GM19043 (cell line): ENCODE results near the gene CNOT6.

ENCODE experiments used
- ATAC-seq: cut with Tn5 transposase; IDR thresholded peaks from one replicate; pipeline ENCODE4 v1.9.1; 2021; ENCODE audit warnings: low read depth; ENCODE audit not compliant: unreplicated experiment

The CNOT6 gene

DNA sequence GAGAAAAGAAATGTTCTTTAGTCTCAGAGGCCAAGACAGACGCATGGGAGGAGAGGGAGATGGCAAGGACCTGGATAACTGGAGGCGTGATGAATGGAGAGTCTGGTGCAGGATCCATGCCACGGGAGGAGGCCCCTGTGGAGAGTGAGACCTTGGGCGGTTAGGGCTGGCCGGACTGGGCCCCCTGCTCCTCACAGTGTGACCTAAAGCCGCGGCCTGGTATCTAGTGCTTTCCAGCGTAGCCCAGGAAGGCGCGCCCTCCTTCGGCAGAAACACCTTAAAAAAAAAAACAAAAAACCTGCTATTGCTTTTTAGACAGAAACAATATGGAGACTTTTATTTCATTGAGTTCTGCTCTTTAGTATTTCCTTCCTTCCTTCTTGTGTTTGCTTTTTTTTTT, 64.1 kb downstream of the CNOT6 start:
- no peak for ATAC-seq

DNA sequence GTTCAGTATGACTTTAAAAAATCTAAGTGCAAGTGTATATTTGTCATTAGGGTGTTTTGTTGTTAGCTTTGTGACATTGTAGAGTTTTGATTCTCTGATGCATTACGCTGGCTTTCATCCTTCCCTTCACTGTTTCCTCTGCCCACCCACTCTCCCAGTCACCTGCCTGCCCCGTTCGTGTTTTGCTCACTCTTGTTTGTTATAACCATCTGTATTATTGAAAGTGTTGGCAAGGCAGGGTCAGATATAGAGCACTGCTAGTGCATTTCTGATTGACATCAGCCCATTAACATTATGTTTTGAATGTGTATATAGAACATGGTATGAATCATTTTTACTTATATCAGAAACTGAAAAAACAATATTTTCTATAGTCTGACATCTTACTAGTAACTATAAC, 69.8 kb downstream of the CNOT6 start:
- no peak for ATAC-seq

DNA sequence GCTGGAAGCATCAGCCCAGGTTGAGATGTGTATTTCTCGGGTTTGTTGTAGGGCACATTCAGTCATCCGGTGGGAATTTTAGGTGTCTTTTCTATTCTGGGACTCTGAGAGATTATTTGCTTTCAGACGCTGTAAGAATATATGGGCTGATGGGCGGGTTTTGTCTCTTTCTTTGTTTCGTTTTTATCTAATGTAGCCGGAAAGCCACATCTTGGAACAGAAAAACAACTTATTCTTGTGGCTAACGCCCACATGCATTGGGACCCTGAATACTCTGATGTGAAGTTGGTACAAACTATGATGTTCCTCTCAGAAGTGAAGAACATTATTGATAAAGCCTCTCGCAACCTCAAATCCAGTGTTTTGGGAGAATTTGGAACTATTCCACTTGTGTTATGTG, 74.7 kb downstream of the CNOT6 start:
- ATAC-seq: no peak

DNA sequence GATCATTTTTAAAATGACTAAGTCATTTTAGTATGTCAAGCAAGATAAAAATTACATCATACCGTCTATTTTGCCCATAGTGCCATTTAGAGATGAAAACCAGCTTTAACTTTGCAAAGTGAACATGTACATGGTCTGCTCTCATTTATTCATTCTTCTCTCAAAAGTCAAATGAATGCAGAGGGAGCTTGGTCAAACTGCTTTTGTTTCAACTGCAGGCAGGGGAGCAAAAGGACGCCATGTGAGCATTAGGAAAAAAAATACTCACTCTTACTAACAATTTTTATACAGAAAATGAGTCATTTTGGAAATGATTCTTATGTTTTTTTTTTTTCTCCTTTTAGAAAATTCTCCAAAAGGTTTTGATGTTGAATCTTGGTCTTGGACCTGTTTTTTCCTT, 81.4 kb downstream of the CNOT6 start:
- ATAC-seq: no peak

DNA sequence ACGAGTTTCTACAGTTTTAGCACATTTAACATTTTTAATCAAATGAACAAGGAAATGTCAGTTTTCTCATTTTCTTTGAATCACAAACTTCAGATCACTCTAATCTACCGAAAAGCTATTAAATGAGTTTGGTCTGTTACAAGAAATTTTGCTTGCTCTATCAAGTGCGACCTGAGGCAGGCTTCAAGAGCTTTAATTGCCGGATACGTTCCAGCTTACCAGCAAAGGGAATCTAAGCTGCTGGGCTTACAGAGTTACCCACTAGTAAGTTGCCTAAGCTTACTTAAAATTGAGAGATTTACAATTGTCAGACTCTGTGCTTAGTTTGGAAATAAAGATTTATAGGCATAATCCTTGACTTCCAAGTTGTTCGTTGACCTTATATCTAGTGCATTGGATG, 86.5 kb downstream of the CNOT6 start:
- ATAC-seq: no peak

DNA sequence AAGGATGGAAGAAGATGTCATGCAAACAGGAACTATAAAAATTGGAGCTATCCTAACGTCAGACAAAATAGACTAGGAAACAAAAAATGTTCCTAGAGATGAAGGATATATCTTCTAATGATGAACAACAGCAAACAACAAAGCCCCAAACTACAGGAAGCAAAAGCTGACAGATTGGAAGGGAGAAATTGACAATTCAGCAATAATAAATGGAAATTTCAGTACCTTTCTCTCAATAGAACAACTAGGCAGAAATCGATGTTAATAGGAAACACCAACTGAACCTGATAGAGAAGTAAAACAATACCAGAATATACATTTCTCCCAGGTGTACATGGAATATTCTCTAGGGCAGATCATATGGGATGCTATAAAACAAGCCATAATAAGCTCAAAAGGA, 89.6 kb downstream of the CNOT6 start:
- ATAC-seq: no peak

DNA sequence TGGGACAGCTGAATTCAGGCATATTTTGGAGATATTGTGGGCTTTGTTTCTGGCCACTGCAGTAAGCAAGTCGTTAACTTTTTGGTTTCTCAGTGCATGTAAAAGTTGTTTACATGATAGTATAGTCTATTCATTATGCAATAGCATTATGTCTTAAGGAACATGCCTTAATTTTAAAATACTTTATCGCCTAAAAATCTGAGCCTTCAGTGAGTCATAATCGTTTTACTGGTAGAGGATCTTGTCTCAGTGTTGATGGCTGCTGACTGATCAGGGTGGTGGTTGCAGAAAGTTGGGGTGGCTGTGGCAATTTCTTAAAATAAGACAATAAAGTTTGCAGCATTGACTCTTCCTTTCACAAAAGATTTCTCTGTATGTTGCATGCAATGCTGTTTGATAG, 92.0 kb downstream of the CNOT6 start:
- ATAC-seq: no peak

DNA sequence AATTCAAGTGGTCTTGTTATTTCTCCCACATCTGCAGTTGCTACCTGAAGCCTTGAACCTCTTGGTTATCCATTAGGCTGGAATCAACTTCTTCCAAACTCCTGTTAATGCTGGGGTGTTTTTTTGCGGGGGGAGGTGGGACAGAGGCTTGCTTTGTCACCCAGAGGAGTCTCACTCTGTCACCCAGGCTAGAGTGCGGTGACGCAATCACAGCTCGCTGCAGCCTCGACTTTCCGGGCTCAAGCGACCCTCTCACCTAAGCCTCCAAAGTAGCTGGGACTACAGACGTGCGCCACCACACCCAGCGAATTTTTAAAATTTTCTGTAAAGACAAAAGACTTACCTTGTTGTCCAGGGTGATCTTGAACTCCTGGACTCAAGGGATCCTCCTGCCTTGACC, 92.7 kb downstream of the CNOT6 start:
- no peak for ATAC-seq

DNA sequence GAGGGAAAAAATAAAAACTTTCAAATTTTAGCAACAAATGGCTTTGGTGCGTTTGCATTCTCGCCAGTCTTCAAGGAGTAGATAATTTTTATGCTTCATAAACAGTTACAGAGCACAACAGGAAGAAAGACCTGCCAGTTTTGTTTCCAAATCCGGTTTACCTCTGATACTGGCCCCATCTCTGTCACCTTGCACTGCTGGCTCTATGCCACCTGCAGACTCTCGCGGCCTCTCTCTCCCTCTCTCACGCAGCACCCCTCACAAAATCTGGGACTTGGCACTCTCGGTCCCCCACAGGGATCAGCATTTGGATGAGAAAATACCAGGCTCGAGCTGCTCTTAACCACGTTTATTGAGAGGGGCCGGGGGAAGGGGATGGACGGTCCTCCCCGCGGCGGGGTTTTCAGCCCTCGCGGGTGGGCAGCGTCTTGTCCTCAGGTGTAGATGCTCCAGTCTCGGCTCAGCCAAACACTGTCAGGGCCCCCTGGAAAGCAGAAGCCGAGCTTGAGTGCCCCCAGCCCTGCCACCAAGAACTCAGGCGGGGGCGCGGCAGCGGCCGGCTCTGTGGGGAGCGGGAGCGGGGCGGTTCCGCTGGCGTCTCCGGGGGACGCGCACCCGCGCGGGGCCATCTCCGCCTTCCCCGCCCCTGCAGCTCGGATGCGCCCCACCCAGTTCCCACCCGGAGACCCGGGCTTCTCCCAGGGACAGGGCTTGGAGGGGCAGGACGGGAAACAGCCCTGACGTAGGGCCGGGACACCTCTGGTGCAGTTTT, 95.8 kb downstream of the CNOT6 start:
- ATAC-seq: no peak

DNA sequence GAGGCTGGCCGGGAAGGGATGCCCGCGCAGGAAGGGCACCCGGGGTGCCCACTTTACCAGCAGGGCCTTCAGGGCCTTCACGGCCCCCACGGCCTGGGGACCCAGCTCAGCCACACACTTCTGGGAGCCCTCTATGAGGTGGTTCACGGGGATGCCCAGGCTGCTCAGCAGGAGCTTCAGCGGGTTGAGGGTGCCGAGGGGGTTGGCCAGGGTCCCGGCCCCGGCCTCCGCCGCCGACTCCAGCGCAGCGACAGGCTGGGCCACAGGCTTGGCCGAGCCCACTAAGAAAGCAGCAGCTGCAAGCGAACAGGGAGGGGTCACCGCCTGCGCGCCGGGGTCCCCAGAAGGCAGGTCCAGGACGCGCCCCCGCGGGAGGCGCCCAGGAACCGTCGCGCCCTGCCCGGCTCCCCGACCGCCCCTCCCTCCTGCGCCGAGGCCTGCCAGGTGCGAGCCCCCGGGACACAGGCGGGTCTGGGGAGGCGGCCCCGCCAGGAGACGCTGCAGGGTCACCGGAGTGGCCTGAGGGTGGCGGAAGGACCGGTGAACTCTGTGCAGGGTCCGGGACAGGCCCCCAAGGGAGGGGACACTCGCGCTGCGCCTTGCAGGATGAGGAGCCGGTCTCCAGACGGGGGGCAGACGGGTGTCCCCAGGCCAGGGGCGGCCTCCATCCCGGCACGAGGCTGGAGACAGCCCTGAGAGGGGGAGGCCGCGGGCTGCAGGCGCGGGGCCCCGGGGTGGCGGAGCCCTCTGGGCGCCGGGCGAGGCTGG, 96.5 kb downstream of the CNOT6 start:
- no peak for ATAC-seq

DNA sequence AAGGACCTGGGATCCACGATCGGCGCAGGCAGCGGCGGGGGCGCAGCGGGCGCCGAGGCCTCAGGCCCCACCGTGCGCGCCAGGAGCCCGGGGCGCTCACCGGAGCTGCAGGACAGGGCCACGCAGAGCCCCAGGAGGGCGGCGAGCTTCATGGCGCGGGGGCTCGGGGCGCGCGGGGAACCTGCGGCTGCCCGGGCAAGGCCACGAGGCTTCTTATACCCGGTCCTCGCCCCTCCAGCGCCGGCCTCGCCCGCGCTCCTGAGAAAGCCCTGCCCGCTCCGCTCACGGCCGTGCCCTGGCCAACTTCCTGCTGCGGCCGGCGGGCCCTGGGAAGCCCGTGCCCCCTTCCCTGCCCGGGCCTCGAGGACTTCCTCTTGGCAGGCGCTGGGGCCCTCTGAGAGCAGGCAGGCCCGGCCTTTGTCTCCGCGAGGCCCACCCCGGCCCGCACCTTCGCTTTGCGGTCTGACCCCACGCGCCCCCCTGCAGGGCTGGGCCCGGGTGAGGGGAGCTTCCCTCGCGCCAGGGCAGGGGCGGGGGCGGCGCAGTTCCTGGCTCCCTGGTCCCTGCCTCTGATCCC, 97.2 kb downstream of the CNOT6 start, which contains the start of gene SCGB3A1:
SCGB3A1 (minus strand) TSS at position 189 of the 577 bp plus-strand sequence; CDS start at position 152, 37 bp downstream.
- no peak for ATAC-seq

DNA sequence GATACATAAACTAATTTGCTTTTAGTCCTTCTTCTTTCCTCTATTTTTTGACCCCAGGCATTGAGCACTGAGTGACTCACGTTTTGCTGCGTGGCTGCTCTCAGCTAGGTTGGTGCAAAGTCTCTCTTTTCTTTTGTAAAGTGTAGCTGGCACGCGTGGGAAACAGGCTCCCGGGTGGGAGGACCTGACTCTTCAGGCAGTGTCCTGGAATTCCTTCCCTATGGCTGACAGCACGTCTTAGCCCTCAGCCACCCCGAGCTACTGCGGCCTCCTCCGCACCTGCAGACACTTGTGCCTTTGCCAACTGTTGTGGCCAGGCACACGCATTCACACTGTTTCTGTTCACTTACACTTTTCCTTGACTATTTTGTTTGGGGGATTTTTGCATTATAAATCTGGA, 98.0 kb downstream of the CNOT6 start:
- no peak for ATAC-seq

DNA sequence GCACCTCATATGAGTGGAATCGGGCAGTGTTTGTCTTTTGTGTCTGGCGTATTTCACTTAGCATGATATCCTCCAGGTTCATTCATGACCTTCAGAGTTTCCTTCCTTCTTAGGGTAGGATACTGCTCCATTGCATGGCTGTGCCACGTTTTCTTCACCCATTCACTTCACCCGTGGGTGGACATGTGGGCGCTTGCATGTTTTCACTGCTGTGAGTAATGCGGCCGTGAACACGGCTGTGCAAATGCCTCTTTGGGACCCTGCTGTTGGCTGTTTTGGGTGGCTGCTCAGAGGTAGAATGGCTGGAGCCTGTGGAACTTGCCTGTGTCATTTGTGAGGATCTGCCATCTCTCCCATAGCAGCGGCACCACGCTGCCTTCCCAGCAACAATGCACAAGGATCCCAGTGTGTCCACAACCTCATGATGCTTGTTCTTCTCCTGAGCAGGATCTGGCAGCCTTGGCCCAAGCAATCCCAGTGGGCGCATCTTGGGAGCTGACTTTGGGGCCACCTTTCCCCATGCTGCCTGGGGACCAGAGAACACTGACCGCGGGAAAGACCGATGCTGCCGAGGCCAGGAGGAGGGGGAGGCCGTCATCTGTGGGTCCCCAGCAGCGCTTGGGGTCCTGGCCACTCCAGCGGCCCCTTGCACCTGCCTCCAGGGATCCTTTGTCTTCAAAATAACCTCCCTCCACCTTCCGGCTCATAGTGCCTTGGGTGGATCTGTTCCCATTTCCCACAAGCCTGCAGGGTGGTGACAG, 99.4 kb downstream of the CNOT6 start:
- ATAC-seq: no peak

DNA sequence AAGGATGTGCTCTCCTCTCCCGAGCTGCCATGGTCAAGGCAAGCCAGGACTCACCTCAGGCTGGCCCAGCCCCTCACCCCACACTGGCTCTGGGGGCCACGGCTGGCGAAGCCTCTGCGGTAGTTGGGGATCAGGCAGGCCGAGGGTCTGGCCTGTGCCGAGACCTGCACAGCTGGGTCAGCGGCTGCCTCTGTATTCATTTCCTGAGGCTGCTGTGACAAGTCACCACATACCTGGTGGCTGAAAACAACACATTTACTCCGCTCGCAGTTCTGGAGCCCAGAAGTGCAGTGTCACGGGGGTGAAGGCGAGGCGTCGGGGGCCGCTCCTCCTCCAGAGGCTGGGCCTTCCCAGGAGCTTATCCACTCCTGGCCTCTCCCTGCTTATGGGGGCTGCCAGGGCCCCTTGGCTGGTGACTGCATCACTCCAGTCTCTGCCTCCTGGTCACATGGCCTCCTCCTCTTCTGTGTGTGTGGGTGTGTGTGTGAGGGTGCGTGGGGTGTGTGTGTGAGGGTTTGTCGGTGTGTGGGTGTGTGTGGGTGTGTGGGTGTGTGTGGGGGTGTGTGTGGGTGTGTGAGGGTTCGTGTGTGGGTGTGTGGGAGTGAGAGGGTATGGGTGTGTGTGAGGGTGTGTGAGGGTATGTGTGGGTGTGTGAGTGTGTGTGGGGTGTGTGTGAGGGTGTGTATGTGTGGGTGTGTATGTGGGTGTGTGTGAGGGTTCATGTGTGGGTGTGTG, 100.3 kb downstream of the CNOT6 start:
- no peak for ATAC-seq

DNA sequence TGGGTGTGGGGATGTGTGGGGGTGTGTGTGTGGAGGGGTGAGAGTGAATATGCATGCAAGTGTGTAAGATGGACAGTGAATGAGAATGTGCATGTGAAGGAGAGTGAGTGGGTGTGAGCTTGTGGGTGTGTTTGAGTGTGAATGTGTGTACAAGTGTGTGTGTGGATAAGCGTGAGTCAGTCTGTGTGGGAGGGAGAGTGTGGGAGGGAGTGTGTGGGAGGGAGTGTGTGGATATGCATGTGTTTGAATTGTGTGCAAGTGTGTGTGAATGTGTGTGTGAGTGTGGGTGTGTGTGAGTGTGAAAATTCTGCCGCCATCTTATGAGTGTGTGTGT, 100.8 kb downstream of the CNOT6 start:
- no peak for ATAC-seq

DNA sequence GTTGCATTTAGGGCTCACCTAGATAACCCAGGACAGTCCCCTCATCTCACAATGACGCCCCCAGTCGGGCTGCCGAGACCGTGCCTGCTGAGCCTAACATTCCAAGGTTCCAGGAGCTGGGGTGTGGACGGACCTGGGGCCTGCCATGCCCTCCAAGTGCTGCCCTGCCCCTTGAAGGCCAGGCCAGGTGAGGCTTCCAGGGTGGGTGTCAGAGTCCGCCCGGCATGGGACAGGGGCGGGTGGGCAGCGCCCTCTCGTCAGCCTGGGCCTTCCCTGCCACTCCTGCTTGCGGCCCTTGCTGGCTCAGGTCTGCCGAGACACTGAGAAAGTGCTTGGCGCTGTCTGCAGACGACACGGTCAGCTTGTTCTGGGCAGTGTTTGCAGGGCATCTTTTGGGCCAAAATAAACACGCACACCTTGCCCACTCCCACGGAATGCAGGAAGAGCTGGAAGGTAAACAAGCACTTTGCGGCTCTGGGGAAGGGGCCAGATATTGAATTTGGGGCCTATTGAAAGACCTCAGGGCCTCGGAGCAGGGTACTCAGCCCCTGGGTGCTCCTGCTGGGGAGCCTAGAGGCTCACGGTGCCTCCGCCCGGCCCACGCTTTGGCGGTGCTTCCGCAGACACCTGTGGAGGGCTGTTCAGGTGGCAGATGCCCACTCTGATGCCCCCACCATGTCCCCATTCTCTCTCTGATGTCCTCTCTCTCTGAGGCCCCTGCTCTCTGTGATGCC, 101.4 kb downstream of the CNOT6 start:
- no peak for ATAC-seq

DNA sequence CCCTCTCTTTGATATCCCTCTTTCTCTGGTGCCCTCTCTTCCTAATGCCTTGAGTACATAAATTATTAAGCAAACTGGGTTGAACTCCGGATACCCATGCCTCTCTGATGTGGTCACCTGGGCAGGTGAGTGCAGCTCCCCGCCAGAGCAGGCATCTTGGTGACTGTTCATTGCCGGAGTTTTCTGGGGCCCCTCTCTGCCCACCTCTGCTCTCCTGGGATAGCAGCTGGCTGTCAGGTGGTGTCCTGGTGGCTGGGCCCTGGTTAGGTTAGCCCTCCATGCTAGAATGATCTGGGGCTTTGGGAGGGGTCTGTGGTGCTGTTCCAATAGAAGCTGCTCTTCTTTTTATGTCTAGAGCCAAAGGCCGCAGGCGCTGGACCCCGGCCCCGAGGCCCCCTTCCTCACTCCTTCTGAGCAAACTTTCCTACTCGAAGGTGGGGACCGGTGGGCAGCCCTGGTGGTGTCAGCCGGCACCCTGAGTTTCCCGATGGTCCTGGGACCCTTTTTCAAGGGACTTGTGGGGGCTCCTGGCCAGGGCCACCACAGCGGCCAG, 102.0 kb downstream of the CNOT6 start:
- no peak for ATAC-seq

DNA sequence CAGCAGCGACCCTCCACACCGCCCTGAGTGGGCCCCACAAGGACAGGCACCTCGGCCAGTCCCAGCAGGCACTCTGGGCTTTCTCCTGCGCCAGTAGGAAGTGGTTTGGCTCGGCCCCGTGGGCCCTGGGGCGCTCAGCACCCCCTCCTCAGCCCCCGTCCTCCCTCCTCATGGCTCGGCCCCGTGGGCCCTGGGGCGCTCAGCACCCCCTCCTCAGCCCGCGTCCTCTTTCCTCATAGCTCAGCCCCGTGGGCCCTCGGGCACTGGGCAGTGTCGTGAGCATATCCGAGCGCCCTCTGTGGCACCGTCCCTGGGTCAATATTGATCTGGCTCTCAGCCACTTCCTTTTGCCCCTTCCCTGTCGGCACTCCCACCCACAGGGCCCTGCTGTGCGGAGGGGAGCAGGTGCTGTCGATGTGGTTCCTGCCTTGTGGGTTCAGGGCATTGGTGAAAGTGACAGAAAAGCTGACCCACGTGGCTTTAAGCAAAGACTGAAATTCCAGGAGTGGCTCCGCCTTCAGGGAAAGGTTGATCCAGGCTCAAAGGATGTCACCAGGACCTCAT, 102.6 kb downstream of the CNOT6 start:
- ATAC-seq: no peak

DNA sequence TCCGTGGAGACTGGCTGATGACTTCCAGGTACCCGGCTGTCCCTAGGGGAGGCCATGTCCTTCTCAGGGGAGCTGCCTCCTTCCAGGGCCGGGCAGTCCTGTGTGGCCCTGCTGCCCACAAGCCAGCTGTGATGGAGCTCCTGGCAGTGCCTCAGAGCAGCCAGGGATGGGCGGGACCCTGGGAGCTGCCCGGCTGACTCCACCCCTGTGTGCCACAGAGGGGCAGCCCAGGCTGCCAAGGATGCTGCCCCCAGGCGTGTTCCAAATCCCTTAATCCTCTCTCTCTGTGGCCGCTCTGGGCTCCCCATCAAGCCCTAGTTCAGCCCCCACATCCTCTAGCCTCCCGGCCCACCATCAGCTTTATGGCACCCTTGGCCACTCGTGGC, 104.1 kb downstream of the CNOT6 start:
- ATAC-seq: no peak
